GM18861 (cell line): ENCODE measurements around the gene TP53BP1.
A peak's percentile ranks its signal among the peaks of the same experiment; 100 is the strongest.
"Not testable (repeated sequence)": the region's sequence is repeated elsewhere in the genome, so short reads cannot be mapped to it uniquely, and the experiment has no call there.

ENCODE experiments used
- ATAC-seq: cut with Tn5 transposase; IDR thresholded peaks from one replicate; pipeline ENCODE4 v1.9.1; 2021; ENCODE audit not compliant: unreplicated experiment

TP53BP1 gene, protein sequence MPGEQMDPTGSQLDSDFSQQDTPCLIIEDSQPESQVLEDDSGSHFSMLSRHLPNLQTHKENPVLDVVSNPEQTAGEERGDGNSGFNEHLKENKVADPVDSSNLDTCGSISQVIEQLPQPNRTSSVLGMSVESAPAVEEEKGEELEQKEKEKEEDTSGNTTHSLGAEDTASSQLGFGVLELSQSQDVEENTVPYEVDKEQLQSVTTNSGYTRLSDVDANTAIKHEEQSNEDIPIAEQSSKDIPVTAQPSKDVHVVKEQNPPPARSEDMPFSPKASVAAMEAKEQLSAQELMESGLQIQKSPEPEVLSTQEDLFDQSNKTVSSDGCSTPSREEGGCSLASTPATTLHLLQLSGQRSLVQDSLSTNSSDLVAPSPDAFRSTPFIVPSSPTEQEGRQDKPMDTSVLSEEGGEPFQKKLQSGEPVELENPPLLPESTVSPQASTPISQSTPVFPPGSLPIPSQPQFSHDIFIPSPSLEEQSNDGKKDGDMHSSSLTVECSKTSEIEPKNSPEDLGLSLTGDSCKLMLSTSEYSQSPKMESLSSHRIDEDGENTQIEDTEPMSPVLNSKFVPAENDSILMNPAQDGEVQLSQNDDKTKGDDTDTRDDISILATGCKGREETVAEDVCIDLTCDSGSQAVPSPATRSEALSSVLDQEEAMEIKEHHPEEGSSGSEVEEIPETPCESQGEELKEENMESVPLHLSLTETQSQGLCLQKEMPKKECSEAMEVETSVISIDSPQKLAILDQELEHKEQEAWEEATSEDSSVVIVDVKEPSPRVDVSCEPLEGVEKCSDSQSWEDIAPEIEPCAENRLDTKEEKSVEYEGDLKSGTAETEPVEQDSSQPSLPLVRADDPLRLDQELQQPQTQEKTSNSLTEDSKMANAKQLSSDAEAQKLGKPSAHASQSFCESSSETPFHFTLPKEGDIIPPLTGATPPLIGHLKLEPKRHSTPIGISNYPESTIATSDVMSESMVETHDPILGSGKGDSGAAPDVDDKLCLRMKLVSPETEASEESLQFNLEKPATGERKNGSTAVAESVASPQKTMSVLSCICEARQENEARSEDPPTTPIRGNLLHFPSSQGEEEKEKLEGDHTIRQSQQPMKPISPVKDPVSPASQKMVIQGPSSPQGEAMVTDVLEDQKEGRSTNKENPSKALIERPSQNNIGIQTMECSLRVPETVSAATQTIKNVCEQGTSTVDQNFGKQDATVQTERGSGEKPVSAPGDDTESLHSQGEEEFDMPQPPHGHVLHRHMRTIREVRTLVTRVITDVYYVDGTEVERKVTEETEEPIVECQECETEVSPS (N-terminal part only)

DNA sequence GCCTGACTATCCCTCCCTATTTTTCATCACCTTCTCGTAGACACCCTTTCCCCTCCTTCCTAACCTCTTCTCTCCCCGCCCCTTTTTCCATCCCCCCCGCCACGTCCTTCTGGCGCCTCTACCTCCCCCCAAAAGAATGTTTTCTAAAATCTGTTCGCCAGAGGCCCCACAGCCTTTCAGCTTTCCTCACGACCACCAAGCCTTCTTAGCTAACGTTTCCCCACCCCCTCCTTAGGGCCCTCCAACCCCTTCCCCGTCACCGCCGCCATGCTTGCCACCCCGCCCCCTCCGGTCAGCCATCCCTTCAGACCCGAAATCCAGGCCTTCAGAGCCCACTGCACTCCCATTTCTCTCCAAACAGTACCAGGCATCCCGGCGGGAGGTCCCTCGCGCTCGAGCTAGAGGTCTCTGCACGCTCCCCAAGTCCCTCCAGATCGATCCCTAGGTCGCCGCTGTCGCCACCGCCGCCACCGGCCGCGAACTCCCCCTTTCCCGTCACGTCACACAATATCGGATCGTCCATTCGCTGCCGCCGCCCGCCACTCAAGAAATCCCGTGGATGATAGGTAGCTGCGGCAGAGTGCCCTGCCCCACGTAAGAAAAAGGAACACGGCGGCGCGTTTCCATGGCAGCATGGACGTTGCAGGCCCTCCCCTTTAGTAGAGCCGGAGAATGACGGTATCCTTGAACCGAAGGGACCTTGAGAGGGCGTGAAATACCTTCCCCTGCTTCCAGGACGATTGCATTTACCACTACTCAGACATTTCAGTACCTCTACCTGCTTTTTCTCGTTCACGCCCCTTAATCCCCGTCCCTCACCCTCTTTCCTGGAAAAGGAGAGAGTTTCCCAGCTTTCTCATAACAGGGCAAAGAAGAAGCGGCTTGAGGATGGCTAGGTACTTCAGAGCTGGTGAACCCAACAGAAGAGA is at the start of gene TP53BP1:
TSS of gene TP53BP1 (minus strand) at position 484 of the 929 bp plus-strand sequence. CDS start at position 371, 113 bp downstream.
- peak; percentile 90 for ATAC-seq

DNA sequence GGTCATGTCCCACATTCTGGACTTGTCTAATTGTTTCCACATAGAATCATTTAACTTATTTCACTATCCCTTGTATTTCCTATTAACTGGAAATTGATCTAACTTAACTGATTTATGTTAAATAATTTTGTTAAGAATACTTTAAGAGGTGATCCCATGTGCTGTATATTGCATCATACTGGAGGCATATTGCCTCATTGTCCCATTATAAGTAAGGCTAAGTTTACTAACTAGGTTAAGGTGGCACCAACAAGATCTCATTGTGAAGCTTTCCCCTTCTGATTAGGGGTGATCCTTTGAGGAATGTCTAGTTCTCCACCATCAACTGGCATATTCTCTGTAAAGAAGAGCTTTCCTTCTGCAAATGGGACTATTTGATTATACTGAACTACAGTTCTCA is 48.8 kb upstream of the TP53BP1 start:
- ATAC-seq: no peak

DNA sequence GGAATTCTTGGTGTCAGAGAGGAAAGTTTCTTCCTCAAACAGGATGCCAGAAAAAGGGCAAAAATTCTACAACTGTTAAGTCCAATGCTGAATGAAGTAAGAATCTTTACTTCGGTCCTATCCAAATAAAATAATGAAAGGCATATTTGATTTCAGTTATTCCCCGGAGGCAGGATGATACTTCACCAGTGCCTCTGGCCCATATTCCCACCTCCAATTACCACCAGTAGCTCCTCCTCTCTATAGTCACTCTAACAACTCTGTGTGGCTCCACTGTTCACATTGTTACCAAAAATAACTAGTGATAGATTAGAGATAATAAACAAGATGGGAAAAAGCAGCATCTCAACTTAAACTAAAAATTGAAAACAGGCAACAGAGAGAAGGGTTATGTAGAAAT is 45.1 kb upstream of the TP53BP1 start:
- ATAC-seq: no peak

DNA sequence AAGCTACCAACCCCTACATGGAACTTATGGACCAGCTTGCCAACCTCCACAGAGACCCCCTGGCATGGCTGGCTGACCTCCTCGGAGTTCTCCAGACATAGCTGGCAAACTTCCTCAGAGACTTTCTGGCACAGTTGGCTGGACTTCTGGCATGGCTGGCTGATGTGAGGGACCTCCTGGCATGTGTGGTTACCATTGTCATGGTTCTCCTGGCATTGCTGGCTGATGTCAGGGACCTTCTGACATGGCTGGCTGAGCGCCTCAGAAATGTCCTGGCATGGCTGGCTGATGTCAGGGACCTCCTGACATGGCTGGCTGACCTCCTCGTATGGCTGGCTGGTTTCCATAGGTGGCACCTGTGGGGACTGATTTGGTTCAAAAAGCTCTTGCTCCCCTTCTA is 41.9 kb upstream of the TP53BP1 start:
- ATAC-seq: no peak

DNA sequence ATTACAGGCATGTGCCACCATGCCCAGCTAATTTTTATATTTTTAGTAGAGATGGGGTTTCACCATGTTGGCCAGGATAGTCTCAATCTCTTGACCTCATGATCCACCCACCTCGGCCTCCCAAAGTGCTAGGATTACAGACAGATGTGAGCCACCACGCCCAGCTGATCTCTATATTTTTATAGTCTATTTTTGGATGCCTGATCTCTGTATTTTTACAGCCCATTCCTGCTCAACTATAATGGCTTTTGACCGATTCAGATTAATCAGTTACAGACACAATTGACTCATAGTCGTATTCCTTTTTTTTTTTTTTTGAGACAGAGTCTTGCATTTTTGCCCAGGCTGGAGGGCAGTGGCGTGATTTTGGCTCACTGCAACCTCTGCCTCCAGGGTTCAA is 39.9 kb upstream of the TP53BP1 start:
- ATAC-seq: not testable (repeated sequence)

DNA sequence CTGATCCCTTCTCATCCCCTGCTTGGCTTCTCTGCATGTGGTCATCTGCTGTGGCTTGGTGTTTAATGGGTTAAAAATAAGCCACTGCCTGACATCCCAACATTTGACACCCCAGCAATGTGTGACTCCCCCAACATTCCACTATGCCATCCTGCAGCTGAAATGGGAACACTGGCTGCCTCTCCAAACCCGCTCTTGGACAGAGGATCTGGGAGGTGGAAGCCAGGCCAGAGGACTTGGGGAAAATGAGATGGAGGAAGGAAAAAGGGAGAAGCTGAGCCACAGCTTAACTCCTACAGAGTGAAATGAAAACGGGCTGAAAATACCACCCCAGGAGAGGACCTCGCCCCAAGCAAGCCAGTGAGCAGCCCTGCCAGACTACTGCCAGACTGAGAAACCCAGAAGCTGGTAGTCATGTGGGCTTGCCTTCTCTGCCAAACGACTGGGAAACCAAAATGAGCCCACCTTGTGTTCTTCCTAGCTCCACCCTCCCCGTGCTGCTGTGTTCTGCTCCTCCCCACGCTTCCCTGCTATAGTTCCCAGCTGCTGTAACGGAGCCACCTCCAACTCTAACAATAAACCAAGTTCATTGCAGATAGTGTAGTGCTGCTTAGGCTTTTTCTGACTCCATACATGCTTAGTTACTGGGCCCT is 38.2 kb upstream of the TP53BP1 start:
- no peak for ATAC-seq

DNA sequence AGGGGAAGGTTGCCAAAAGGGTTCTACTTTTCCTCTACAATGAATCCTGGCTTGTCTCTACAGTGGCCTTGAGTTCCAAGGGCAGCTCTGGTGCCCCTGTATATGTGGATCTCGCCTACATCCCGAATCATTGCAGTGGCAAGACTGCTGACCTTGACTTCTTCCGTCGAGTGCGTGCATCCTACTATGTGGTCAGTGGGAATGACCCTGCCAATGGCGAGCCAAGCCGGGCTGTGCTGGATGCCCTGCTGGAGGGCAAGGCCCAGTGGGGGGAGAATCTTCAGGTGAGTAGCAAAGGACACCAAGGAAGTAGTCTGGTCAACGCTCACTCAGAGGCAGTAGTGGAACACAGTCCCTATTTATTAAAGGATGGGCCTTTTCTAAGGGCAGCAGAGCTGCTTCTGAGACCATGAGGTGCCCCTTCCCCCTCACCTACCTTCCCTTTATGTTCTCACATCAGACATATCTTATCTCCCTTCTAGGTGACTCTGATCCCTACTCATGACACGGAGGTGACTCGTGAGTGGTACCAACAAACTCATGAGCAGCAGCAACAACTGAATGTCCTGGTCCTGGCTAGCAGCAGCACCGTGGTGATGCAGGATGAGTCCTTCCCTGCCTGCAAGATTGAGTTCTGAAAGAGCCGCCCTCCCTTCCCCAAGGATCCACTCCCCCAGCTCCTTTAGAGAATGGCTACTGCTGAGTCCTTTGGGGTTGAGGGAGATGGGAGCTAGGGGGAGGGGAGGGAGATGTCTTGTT is 36.8 kb upstream of the TP53BP1 start:
- no peak for ATAC-seq

DNA sequence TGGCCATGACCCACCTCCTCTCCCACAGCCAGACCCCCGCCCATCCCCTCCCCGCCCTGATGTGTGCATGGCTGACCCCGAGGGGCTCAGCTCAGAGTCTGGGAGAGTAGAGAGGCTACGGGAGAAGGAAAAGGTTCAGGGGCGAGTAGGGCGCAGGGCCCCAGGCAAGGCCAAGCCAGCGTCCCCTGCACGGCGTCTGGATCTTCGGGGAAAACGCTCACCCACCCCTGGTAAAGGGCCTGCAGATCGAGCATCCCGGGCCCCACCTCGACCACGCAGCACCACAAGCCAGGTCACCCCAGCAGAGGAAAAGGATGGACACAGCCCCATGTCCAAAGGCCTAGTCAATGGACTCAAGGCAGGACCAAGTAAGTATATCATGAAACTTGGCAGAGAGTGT is 36.2 kb upstream of the TP53BP1 start:
- ATAC-seq: no peak

DNA sequence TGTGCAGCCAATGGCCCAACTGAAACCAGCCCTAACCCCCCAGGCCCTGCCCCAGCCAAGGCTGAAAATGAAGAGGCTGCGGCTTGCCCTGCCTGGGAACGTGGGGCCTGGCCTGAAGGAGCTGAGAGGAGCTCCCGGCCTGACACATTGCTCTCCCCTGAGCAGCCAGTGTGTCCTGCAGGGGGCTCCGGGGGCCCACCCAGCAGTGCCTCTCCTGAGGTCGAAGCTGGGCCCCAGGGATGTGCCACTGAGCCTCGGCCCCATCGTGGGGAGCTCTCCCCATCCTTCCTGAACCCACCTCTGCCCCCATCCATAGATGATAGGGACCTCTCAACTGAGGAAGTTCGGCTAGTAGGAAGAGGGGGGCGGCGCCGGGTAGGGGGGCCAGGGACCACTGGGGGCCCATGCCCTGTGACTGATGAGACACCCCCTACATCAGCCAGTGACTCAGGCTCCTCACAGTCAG is 35.6 kb upstream of the TP53BP1 start:
- ATAC-seq: no peak

DNA sequence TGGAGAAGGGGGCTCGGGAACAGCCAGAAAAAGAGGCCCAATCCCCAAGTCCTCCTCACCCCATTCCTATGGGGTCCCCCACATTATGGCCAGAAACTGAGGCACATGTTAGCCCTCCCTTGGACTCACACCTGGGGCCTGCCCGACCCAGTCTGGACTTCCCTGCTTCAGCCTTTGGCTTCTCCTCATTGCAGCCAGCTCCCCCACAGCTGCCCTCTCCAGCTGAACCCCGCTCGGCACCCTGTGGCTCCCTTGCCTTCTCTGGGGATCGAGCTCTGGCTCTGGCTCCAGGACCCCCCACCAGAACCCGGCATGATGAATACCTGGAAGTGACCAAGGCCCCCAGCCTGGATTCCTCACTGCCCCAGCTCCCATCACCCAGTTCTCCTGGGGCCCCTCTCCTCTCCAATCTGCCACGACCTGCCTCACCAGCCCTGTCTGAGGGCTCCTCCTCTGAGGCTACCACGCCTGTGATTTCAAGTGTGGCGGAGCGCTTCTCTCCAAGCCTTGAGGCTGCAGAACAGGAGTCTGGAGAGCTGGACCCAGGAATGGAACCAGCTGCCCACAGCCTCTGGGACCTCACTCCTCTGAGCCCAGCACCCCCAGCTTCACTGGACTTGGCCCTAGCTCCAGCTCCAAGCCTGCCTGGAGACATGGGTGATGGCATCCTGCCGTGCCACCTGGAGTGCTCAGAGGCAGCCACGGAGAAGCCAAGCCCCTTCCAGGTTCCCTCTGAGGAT is 35.0 kb upstream of the TP53BP1 start:
- ATAC-seq: no peak

DNA sequence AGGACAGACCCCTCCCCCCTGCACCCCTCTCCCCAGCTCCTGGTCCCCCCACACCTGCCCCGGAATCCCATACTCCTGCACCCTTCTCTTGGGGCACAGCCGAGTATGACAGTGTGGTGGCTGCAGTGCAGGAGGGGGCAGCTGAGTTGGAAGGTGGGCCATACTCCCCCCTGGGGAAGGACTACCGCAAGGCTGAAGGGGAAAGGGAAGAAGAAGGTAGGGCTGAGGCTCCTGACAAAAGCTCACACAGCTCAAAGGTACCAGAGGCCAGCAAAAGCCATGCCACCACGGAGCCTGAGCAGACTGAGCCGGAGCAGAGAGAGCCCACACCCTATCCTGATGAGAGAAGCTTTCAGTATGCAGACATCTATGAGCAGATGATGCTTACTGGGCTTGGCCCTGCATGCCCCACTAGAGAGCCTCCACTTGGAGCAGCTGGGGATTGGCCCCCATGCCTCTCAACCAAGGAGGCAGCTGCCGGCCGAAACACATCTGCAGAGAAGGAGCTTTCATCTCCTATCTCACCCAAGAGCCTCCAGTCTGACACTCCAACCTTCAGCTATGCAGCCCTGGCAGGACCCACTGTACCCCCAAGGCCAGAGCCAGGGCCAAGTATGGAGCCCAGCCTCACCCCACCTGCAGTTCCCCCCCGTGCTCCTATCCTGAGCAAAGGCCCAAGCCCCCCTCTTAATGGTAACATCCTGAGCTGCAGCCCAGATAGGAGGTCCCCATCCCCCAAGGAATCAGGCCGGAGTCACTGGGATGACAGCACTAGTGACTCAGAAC is 34.3 kb upstream of the TP53BP1 start:
- ATAC-seq: no peak

DNA sequence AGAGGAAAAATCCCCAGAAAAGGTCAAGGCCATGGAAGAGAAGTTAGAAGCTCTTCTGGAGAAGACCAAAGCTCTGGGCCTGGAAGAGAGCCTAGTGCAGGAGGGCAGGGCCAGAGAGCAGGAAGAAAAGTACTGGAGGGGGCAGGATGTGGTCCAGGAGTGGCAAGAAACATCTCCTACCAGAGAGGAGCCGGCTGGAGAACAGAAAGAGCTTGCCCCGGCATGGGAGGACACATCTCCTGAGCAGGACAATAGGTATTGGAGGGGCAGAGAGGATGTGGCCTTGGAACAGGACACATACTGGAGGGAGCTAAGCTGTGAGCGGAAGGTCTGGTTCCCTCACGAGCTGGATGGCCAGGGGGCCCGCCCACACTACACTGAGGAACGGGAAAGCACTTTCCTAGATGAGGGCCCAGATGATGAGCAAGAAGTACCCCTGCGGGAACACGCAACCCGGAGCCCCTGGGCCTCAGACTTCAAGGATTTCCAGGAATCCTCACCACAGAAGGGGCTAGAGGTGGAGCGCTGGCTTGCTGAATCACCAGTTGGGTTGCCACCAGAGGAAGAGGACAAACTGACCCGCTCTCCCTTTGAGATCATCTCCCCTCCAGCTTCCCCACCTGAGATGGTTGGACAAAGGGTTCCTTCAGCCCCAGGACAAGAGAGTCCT is 33.4 kb upstream of the TP53BP1 start:
- ATAC-seq: no peak

DNA sequence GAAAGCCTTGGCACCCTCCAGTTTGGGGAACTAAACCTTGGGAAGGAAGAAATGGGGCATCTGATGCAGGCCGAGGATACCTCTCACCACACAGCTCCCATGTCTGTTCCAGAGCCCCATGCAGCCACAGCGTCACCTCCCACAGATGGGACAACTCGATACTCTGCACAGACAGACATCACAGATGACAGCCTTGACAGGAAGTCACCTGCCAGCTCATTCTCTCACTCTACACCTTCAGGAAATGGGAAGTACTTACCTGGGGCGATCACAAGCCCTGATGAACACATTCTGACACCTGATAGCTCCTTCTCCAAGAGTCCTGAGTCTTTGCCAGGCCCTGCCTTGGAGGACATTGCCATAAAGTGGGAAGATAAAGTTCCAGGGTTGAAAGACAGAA is 32.2 kb upstream of the TP53BP1 start:
- ATAC-seq: no peak

DNA sequence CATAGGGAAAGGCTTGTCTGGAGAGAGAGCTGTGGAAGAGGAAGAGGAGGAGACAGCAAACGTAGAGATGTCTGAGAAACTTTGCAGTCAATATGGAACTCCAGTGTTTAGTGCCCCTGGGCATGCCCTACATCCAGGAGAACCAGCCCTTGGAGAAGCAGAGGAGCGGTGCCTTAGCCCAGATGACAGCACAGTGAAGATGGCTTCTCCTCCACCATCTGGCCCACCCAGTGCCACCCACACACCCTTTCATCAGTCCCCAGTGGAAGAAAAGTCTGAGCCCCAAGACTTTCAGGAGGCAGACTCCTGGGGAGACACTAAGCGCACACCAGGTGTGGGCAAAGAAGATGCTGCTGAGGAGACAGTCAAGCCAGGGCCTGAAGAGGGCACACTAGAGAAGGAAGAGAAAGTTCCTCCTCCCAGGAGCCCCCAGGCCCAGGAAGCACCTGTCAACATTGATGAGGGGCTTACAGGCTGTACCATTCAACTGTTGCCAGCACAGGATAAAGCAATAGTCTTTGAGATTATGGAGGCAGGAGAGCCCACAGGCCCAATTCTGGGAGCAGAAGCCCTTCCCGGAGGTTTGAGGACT is 31.4 kb upstream of the TP53BP1 start:
- no peak for ATAC-seq

DNA sequence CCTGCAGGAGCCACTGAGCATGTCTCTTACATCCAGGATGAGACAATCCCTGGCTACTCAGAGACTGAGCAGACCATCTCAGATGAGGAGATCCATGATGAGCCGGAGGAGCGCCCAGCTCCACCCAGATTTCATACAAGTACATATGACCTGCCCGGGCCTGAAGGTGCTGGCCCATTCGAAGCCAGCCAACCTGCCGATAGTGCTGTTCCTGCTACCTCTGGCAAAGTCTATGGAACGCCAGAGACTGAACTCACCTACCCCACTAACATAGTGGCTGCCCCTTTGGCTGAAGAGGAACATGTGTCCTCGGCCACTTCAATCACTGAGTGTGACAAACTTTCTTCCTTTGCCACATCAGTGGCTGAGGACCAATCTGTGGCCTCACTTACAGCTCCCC is 30.7 kb upstream of the TP53BP1 start:
- ATAC-seq: no peak

DNA sequence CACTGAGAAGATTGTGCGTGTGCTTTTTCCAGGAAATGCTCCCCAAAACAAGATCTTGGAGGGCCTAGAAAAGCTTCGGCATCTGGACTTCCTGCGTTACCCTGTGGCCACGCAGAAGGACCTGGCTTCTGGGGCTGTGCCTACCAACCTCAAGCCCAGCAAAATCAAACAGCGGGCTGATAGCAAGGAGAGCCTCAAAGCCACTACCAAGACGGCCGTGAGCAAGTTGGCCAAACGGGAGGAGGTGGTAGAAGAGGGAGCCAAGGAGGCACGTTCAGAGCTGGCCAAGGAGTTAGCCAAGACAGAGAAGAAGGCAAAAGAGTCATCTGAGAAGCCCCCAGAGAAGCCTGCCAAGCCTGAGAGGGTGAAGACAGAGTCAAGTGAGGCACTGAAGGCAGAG is 29.3 kb upstream of the TP53BP1 start:
- no peak for ATAC-seq
